Heart left ventricle (tissue), 16 donors: ENCODE data around the gene SMCO2. TPM values are rescaled to one million over a fixed set of nuclear protein-coding genes. Genes with fewer than 3 reads are reported as not detected.

Experiments
- ATAC-seq, 4 donors: fragments of 200-7000 bp; cut with Tn5 transposase; one replicate each; pipeline ENCODE4 v1.9.1; 2020 to 2022; ENCODE audit warnings: moderate library complexity in 4 of 4, mild to moderate bottlenecking in 3 of 4, moderate number of reproducible peaks in 1 of 4
- DNase-seq, 5 donors: peaks; one replicate each; pipeline ENCODE4 v3.0.0-alpha.2; 2020
- H3K27ac ChIP-seq, 12 donors: fragments of 200-600 bp; sonication (generic) in 4 of 12; one replicate each; pipeline versions ENCODE4 v1.5.0 to v1.8.0; 2016 to 2022; ENCODE audit warnings: mild to moderate bottlenecking in 2 of 12
- H3K27me3 ChIP-seq, 9 donors: fragments of 200-600 bp; sonication (generic) in 2 of 9; one replicate each; pipeline versions ENCODE4 v1.5.1 to v1.8.0; 2016 to 2022; ENCODE audit warnings: mild to moderate bottlenecking in 3 of 9
- H3K36me3 ChIP-seq, 9 donors: fragments of 200-600 bp; sonication (generic) in 2 of 9; one replicate each; pipeline versions ENCODE4 v1.5.0 to v1.8.0; 2018 to 2022; ENCODE audit warnings: mild to moderate bottlenecking in 2 of 9
- H3K4me1 ChIP-seq, 12 donors: fragments of 200-600 bp; sonication (generic) in 4 of 12; one replicate each; pipeline versions ENCODE4 v1.5.0 to v1.8.0; 2016 to 2022; ENCODE audit warnings: mild to moderate bottlenecking in 3 of 12
- H3K4me3 ChIP-seq, 12 donors: fragments of 200-600 bp; sonication (generic) in 4 of 12; one replicate each; pipeline versions ENCODE4 v1.5.0 to v1.8.0; 2017 to 2022; ENCODE audit warnings: mild to moderate bottlenecking in 9 of 12, moderate library complexity in 4 of 12
- H3K9me3 ChIP-seq, 12 donors: fragments of 200-600 bp; sonication (generic) in 4 of 12; one replicate each; pipeline versions ENCODE4 v1.5.0 to v1.8.0; 2016 to 2022; ENCODE audit warnings: mild to moderate bottlenecking in 1 of 12
- POLR2A ChIP-seq, 2 donors: fragments of 450-650 bp; IDR thresholded peaks; one replicate each; pipeline ENCODE4 v1.6.1; 2017; ENCODE audit warnings: antibody characterized with exemption in 2 of 2, mild to moderate bottlenecking in 2 of 2, moderate library complexity in 2 of 2
- WGBS, 4 donors: extraction: QIAGEN DNeasy Blood & Tissue Kit in 2 of 4; methylation state at CpG; one replicate each; pipeline versions ENCODE4 v1.1.5 to v1.1.7; 2013 to 2018; 5-methylcytosine and 5-hydroxymethylcytosine counted together
- intact Hi-C, 10 donors: fragments of 100-400 bp; cut with DNase I; formaldehyde crosslinking; loops; one replicate each; pipeline versions ENCODE4 v1.11.1 to v1.14.2; 2022
- polyA plus RNA-seq, 2 donors: library from polyadenylated mRNA; stranded (reverse); fragments of 200-250 nt; gene quantifications; one replicate each; pipeline ENCODE4 v1.2.3, GENCODE V29; 2013
- total RNA-seq, 9 donors: library from RNA; depleted of rRNA in 2 of 9; stranded (reverse); fragments of >200 nt in 2 of 9; fragmentation: NEBNext Ultra II Directional in 3 of 9; extraction: Animal tissue kit (Norgen Biotek cat#: 25700) in 3 of 9; gene quantifications; one replicate each; pipeline versions ENCODE4 v1.1.0 to v1.2.4, GENCODE V29; 2016 to 2023
- TF ChIP-seq, protein P1 (sequence below), 12 donors: fragments of 200-600 bp; sonication (generic) in 4 of 12; IDR thresholded peaks; one replicate each; pipeline versions ENCODE4 v1.5.0 to v1.8.0; 2018 to 2022; ENCODE audit warnings: antibody characterized with exemption in 12 of 12, mild to moderate bottlenecking in 5 of 12
- donor health status: ischemic (EF 13 %, LVEDD 7.1; RV severe dilation, severe dysfunction).
- donor health status: healthy with polysubstance abuse.
- donor health status: DM: no; HTN: yes; CAD: no.
- donor health status: DM: no; HTN: no; CAD: no.
- donor health status: ischemic (EF 25% LVEDD 6.9; RV normal size, moderate dysfunction).
- donor health status: ischemic (EF 25% LVEDD 5.7; RV mildly dilated, moderate dysfunction).
- donor health status: healthy.
- donor health status: DM: yes; HTN: yes; CAD: no.
- donor health status: ischemic (EF 35%, LVEDD 5.7; RV mildly dilated, moderate dysfunction).
- donor health status: nonischemic (EF 11% LVEDD 7.7; RV severe dilation, severe dysfunction).
- donor health status: DM: yes; HTN: yes; CAD: no.
- donor health status: PGD.
- donor health status: ischemic (EF 29% LVEDD 5.4; RV normal size, mild dysfunction).
- donor health status: nonischemic (EF 23%, LVEDD 6.1; RV moderate dilation, normal function).

The SMCO2 gene
- total and polyA plus RNA-seq, 11 donors: 0.54 to 1.2 (median 0.58) TPM; not detected in 8

DNA sequence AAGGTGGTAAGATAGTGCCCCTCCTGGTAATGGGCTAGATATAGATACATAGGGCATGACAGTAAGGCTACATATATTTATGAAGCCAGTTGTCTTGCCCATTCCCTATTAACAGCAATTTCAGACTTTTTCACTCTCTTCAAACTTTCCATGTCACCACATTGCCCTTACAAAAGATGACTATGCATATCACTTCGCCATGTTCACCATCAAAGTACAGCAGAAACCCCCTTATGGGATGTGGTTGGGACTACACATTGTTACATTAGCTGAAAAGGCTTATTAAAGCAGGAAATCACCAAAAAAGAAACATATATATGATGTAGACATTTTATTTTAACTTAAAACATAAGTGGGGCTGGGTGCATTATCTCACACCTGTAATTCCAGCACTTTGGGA is 9.8 kb upstream of the SMCO2 start:
- no peaks in the 10 kb centered on the region for H3K36me3 ChIP-seq
- no peaks in the 10 kb centered on the region for H3K27me3 ChIP-seq
- peaks cover 0 to 19% (median 3%) of the 10 kb centered on the region in 12 donors for H3K4me1 ChIP-seq
- 97 to 100% (median 98%) methylated on average over 1 of the region's 1 CpG for WGBS, 4 donors
- ATAC-seq (no peak), DNase-seq (no peak)
- intact Hi-C loops: loop anchor here in 8 of 10 donors (5.0 to 10.0 kb wide), 5 partner anchors 81 to 216 kb away; partner anchors contain the start of gene PPFIBP1 (in 4 of the 8)
- TF ChIP-seq, protein P1, sequence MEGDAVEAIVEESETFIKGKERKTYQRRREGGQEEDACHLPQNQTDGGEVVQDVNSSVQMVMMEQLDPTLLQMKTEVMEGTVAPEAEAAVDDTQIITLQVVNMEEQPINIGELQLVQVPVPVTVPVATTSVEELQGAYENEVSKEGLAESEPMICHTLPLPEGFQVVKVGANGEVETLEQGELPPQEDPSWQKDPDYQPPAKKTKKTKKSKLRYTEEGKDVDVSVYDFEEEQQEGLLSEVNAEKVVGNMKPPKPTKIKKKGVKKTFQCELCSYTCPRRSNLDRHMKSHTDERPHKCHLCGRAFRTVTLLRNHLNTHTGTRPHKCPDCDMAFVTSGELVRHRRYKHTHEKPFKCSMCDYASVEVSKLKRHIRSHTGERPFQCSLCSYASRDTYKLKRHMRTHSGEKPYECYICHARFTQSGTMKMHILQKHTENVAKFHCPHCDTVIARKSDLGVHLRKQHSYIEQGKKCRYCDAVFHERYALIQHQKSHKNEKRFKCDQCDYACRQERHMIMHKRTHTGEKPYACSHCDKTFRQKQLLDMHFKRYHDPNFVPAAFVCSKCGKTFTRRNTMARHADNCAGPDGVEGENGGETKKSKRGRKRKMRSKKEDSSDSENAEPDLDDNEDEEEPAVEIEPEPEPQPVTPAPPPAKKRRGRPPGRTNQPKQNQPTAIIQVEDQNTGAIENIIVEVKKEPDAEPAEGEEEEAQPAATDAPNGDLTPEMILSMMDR (IDR thresholded peaks at IDR 0.05): no peak
- TF ChIP-seq POLR2A (IDR thresholded peaks at IDR 0.05): no peak
- no peak overlapping the region for H3K27ac ChIP-seq
- H3K4me3 ChIP-seq: no peak overlapping the region
- peaks cover 0 to 3% (median 0%) of the 10 kb centered on the region in 12 donors for H3K9me3 ChIP-seq

DNA sequence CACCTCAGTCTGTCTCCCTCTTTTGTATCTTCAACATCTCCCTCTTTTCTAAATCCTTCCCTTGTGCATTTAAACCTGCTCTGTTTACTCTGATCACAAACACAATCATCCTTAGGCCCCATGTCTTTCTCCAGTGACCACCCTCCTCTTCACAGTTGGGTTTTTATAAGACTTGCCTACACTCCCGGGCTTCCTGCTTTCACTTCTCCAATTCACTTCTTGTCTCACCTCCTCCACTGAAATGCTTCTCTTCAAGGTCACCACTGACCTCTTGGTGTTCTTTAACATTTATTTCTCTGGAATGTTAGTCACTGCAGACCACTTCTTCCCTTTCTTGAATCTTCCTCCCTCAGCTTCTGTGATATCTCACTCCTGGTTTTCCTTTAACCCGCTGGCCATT is 8.7 kb upstream of the SMCO2 start:
- WGBS, 4 donors: 85 to 91% (median 87%) methylated on average over 2 of the region's 2 CpGs
- intact Hi-C loops: loop anchor here in 8 of 10 donors (5.0 to 10.0 kb wide), 5 partner anchors 79 to 214 kb away; partner anchors contain the start of gene PPFIBP1 (in 4 of the 8)

GRCh38 chr12:27447761-27448160 is 1.2 kb downstream of the SMCO2 start:
- Histone ChIP-seq H3K4me1 (peaks cover 0 to 16% (median 2%) of the 10 kb centered on the region in 12 donors), H3K4me3 (no peak overlapping the region), H3K27me3 (no peaks in the 10 kb centered on the region), H3K9me3 (peaks cover 0 to 14% (median 6%) of the 10 kb centered on the region in 12 donors), H3K36me3 (no peaks in the 10 kb centered on the region), H3K27ac (no peak overlapping the region)
- intact Hi-C loops: no loop called here
- TF ChIP-seq POLR2A (IDR thresholded peaks at IDR 0.05): no peak
- TF ChIP-seq, protein P1 (IDR thresholded peaks at IDR 0.05): no peak
- DNase-seq: no peak
- ATAC-seq: peak in 1 of 4 donors; percentile 43
- WGBS, 4 donors: 76 to 85% (median 83%) methylated on average over 8 of the region's 8 CpGs

More for the DNA sequence above, 8.7 kb upstream of the SMCO2 start:
- Histone ChIP-seq H3K36me3 (no peaks in the 10 kb centered on the region), H3K27me3 (no peaks in the 10 kb centered on the region), H3K27ac (no peak overlapping the region), H3K9me3 (no peaks in the 10 kb centered on the region), H3K4me1 (peaks cover 0 to 16% (median 3%) of the 10 kb centered on the region in 12 donors), H3K4me3 (no peak overlapping the region)
- ATAC-seq (no peak), DNase-seq (no peak)
- TF ChIP-seq POLR2A (IDR thresholded peaks at IDR 0.05): no peak
- TF ChIP-seq, protein P1 (IDR thresholded peaks at IDR 0.05): no peak

- no peaks in the 10 kb centered on the region for H3K27me3 ChIP-seq
- intact Hi-C loops: no loop called here
- 84 to 89% (median 86%) methylated on average over 6 of the region's 6 CpGs for WGBS, 4 donors
These were observed 2.5 kb downstream of the SMCO2 start for GRCh38 chr12:27449026-27449425.

More at GRCh38 chr12:27449026-27449425, 2.5 kb downstream of the SMCO2 start:
- Histone ChIP-seq H3K4me1 (peaks cover 0 to 19% (median 2%) of the 10 kb centered on the region in 12 donors), H3K27ac (no peak overlapping the region), H3K36me3 (no peaks in the 10 kb centered on the region), H3K4me3 (no peak overlapping the region), H3K9me3 (peaks cover 0 to 14% (median 6%) of the 10 kb centered on the region in 12 donors)
- ATAC-seq (no peak), DNase-seq (no peak)
- no peak for TF ChIP-seq POLR2A (IDR thresholded peaks at IDR 0.05)
- TF ChIP-seq, protein P1 (IDR thresholded peaks at IDR 0.05): no peak
